CD4-positive, alpha-beta T cell (primary cell): ENCODE data around the gene BCO1. TPM values are rescaled to one million over a fixed set of nuclear protein-coding genes. Genes with fewer than 3 reads are reported as not detected.

Experiments used
- ATAC-seq: fragments of 200-7000 bp; cut with Tn5 transposase; one replicate; pipeline ENCODE4 v1.10.0; 2022; ENCODE audit warnings: mild to moderate bottlenecking; ENCODE audit not compliant: poor library complexity
- CTCF ChIA-PET: fragments of 350-600 bp; sonication (Branson Sonifier 250); formaldehyde crosslinking; loops from one replicate; lab custom pipeline; 2021; ENCODE audit warnings: antibody characterized with exemption, inconsistent platforms; lab: Charles Lee
- POLR2A ChIA-PET: fragments of 350-600 bp; sonication (Branson Sonifier 250); formaldehyde crosslinking; loops from one replicate; lab custom pipeline; 2021; ENCODE audit warnings: antibody characterized with exemption, inconsistent platforms; lab: Charles Lee
- DNase-seq, 14 experiments: peaks; one replicate each; pipeline ENCODE4 v3.0.0-alpha.2; 2013 to 2020; ENCODE audit warnings: mixed read lengths in 2 of 14
- H3K27ac ChIP-seq, 2 donors: one replicate each; pipeline versions ENCODE4 v1.5.1 to v1.7.0; 2013; ENCODE audit warnings: low read length in 2 of 2, low read depth in 1 of 2, mild to moderate bottlenecking in 1 of 2
- H3K27me3 ChIP-seq, 2 experiments: 1 replicate in 1 of 2; 2 replicates in 1 of 2; pipeline versions ENCODE4 v1.6.1 to v1.7.0; 2013; ENCODE audit warnings: low read length in 2 of 2, control low read depth in 1 of 2, mild to moderate bottlenecking in 1 of 2, moderate library complexity in 1 of 2; ENCODE audit not compliant: insufficient read depth in 2 of 2, control insufficient read depth in 1 of 2
- H3K36me3 ChIP-seq: one replicate; pipeline ENCODE4 v1.6.1; 2013; ENCODE audit warnings: low read length, control low read depth; ENCODE audit not compliant: insufficient read depth
- H3K4me1 ChIP-seq: one replicate; pipeline ENCODE4 v1.6.1; 2013; ENCODE audit warnings: low read length, control low read depth; ENCODE audit not compliant: insufficient read depth
- H3K4me3 ChIP-seq: one replicate; pipeline ENCODE4 v1.5.1; 2013; ENCODE audit warnings: mild to moderate bottlenecking, low read length, moderate library complexity
- H3K9me3 ChIP-seq, 2 experiments: 1 replicate in 1 of 2; 2 replicates in 1 of 2; pipeline versions ENCODE4 v1.6.1 to v1.7.0; 2013; ENCODE audit warnings: low read length in 2 of 2, mild to moderate bottlenecking in 2 of 2, control low read depth in 1 of 2, moderate library complexity in 1 of 2; ENCODE audit not compliant: control insufficient read depth in 1 of 2, insufficient read depth in 1 of 2
- H3K27ac Mint-ChIP-seq: one replicate; pipeline ENCODE4 v1.8.0; 2020; ENCODE audit warnings: mixed read lengths
- H3K27me3 Mint-ChIP-seq: one replicate; pipeline ENCODE4 v1.8.0; 2021; ENCODE audit warnings: mixed read lengths
- H3K36me3 Mint-ChIP-seq: one replicate; pipeline ENCODE4 v1.8.0; 2021; ENCODE audit warnings: low read depth, mixed read lengths
- H3K4me1 Mint-ChIP-seq: one replicate; pipeline ENCODE4 v1.8.0; 2021; ENCODE audit warnings: low read depth, mixed read lengths
- H3K4me3 Mint-ChIP-seq: one replicate; pipeline ENCODE4 v1.8.0; 2020; ENCODE audit warnings: mild to moderate bottlenecking, mixed read lengths
- H3K9me3 Mint-ChIP-seq: one replicate; pipeline ENCODE4 v1.8.0; 2020; ENCODE audit warnings: mixed read lengths
- intact Hi-C, 2 experiments: fragments of 100-400 bp; cut with DNase I in 1 of 2; cut with micrococcal nuclease in 1 of 2; formaldehyde crosslinking; loops; one replicate each; pipeline versions ENCODE4 v1.15.1 to v1.9.0; 2023 to 2025; cut with DNase I, micrococcal nuclease
- total RNA-seq, 174 experiments: library from RNA in 2 of 174; stranded (reverse) in 2 of 174; gene quantifications; one replicate each; pipeline ENCODE4 v1.2.3 and lab custom pipeline; 2021 to 2026
- TF ChIP-seq, protein P1 (sequence below): fragments of 200-600 bp; IDR thresholded peaks from one replicate; pipeline ENCODE4 v1.8.0; 2022; ENCODE audit warnings: antibody characterized with exemption, mild to moderate bottlenecking

BCO1 gene
- total RNA-seq, 2 experiments from 2014 or later: not detected

DNA sequence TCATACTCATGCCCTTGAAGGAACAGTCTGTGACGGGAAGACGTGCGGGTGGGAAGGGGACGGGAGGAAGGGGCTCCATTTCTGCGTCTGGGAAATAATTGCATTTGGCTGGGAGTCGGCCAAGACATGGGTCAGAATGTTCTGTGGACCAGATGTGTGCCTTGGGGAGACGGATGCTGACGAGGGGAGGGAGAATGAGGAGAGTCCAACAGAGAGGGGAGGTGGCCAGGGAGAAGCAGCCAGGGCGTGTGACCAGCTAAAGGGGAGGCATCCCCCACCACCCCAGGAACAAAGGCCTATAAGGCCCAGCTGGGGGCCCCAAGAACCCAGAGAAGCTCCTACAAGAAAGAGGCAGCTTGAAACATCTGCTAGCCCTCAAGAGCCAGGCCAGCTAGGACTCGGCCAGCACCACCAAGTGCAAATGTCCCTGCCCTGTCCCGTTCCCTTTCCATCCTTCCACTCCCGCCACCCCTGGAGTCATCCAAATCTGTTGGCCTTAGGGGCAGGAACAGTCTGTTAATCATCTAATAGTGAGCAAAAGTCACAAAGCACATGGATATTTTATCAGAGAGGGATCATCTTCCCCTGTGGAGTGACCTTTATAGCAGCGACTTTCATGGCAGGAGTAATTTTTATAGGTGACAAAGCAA, 42.5 kb upstream of the BCO1 start:
- peaks cover 18% of the 10 kb centered on the region for H3K27me3 Mint-ChIP-seq
- ATAC-seq (no peak), DNase-seq (no peak)
- Histone ChIP-seq H3K9me3 (no peaks in the 10 kb centered on the region), H3K4me3 (no peak overlapping the region), H3K36me3 (no peaks in the 10 kb centered on the region), H3K27me3 (peaks cover 2 to 7% of the 10 kb centered on the region in 2 experiments), H3K4me1 (no peaks in the 10 kb centered on the region), H3K27ac (no peak overlapping the region)
- no peaks in the 10 kb centered on the region for H3K4me1 Mint-ChIP-seq
- H3K27ac Mint-ChIP-seq: no peak overlapping the region
- POLR2A ChIA-PET: no interaction called here
- CTCF ChIA-PET: no interaction called here
- no peaks in the 10 kb centered on the region for H3K36me3 Mint-ChIP-seq
- TF ChIP-seq, protein P1, sequence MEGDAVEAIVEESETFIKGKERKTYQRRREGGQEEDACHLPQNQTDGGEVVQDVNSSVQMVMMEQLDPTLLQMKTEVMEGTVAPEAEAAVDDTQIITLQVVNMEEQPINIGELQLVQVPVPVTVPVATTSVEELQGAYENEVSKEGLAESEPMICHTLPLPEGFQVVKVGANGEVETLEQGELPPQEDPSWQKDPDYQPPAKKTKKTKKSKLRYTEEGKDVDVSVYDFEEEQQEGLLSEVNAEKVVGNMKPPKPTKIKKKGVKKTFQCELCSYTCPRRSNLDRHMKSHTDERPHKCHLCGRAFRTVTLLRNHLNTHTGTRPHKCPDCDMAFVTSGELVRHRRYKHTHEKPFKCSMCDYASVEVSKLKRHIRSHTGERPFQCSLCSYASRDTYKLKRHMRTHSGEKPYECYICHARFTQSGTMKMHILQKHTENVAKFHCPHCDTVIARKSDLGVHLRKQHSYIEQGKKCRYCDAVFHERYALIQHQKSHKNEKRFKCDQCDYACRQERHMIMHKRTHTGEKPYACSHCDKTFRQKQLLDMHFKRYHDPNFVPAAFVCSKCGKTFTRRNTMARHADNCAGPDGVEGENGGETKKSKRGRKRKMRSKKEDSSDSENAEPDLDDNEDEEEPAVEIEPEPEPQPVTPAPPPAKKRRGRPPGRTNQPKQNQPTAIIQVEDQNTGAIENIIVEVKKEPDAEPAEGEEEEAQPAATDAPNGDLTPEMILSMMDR: no peak
- H3K9me3 Mint-ChIP-seq: no peaks in the 10 kb centered on the region
- intact Hi-C loops: no loop called here
- H3K4me3 Mint-ChIP-seq: no peak overlapping the region

DNA sequence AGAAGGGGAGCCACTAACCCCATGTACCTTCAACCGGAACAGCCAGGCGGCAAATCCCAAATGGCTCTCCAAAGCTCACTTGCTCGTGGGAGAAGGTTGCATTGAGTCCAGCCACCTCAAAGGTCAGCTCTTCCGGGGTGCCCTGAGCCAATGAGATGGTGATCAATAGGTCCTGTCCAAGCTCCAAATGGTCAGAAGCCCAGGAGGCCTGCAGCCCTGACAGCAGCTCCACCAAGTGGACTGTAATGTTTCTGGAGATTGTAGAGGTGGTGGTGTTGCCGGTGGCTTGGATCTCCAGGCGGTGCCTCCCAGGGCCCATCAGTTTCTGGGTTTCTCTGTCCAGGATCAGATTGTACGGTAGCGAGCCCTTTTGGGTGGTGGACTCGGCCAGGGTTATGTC, 39.9 kb upstream of the BCO1 start:
- POLR2A ChIA-PET: no interaction called here

DNA sequence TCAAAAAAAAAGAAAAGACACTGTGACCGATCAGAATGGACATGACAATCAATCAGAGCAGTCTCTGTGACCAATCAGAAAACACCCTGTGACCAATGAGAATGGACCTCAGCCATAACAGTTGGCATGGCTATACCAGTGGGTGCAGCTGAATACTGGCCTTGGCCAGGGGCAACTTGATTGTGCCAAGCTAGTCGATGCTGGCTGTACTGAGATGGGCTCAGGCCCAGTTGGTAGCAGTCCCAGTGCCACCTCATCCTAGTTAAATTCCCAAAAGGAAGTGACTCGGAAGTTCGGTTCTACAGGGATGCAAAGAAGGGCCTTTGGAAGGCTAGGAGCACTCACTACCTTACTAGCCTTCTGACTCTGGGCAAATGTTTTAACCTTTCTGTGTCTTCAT, 37.2 kb upstream of the BCO1 start:
- TF ChIP-seq, protein P1: no peak
- H3K4me3 Mint-ChIP-seq: no peak overlapping the region
- no peaks in the 10 kb centered on the region for H3K9me3 Mint-ChIP-seq
- H3K4me1 Mint-ChIP-seq: no peaks in the 10 kb centered on the region
- ChIA-PET POLR2A (no interaction called here), CTCF (no interaction called here)
- Histone ChIP-seq H3K4me1 (no peaks in the 10 kb centered on the region), H3K4me3 (no peak overlapping the region), H3K27me3 (peaks cover 0 to 7% of the 10 kb centered on the region in 2 experiments), H3K36me3 (no peaks in the 10 kb centered on the region), H3K27ac (no peak overlapping the region), H3K9me3 (no peaks in the 10 kb centered on the region)
- ATAC-seq: no peak
- H3K36me3 Mint-ChIP-seq: no peaks in the 10 kb centered on the region
- peaks cover 10% of the 10 kb centered on the region for H3K27me3 Mint-ChIP-seq
- H3K27ac Mint-ChIP-seq: no peak overlapping the region
- intact Hi-C loops: loop anchor here in 1 of 2 experiments (10.0 kb wide), 1 partner anchor 166 kb away; the partner anchor contains the start of gene ATMIN
- no peak for DNase-seq

More for the DNA sequence above, 39.9 kb upstream of the BCO1 start:
- no peaks in the 10 kb centered on the region for H3K36me3 Mint-ChIP-seq
- H3K9me3 Mint-ChIP-seq: no peaks in the 10 kb centered on the region
- no peaks in the 10 kb centered on the region for H3K4me1 Mint-ChIP-seq
- H3K27ac Mint-ChIP-seq: no peak overlapping the region
- DNase-seq (no peak), ATAC-seq (no peak)
- H3K27me3 ChIP-seq: peaks cover 2 to 7% of the 10 kb centered on the region in 2 experiments
- no peaks in the 10 kb centered on the region for H3K36me3 ChIP-seq
- TF ChIP-seq, protein P1: no peak
- H3K9me3 ChIP-seq: no peaks in the 10 kb centered on the region
- intact Hi-C loops: no loop called here
- CTCF ChIA-PET: no interaction called here
- H3K27ac ChIP-seq: no peak overlapping the region
- H3K27me3 Mint-ChIP-seq: peaks cover 17% of the 10 kb centered on the region
- H3K4me1 ChIP-seq: no peaks in the 10 kb centered on the region
- no peak overlapping the region for H3K4me3 Mint-ChIP-seq
- no peak overlapping the region for H3K4me3 ChIP-seq
